Right renal cortex interstitium (tissue), 3 donors: Measurements from ENCODE around the gene CNTN2. TPM values are rescaled to one million over a fixed set of nuclear protein-coding genes. Genes with fewer than 3 reads are reported as not detected.

Source experiments
- DNase-seq, 3 donors: peaks; one replicate each; pipeline ENCODE4 v3.0.0-alpha.2; 2013; ENCODE audit warnings: low read depth in 3 of 3, low spot score in 2 of 3
- polyA plus RNA-seq, 3 donors: library from polyadenylated mRNA; unstranded; fragments of 120-200 nt; gene quantifications; one replicate each; pipeline ENCODE4 v1.2.1, GENCODE V29; 2013; ENCODE audit not compliant: insufficient read length in 3 of 3

Gene CNTN2, protein sequence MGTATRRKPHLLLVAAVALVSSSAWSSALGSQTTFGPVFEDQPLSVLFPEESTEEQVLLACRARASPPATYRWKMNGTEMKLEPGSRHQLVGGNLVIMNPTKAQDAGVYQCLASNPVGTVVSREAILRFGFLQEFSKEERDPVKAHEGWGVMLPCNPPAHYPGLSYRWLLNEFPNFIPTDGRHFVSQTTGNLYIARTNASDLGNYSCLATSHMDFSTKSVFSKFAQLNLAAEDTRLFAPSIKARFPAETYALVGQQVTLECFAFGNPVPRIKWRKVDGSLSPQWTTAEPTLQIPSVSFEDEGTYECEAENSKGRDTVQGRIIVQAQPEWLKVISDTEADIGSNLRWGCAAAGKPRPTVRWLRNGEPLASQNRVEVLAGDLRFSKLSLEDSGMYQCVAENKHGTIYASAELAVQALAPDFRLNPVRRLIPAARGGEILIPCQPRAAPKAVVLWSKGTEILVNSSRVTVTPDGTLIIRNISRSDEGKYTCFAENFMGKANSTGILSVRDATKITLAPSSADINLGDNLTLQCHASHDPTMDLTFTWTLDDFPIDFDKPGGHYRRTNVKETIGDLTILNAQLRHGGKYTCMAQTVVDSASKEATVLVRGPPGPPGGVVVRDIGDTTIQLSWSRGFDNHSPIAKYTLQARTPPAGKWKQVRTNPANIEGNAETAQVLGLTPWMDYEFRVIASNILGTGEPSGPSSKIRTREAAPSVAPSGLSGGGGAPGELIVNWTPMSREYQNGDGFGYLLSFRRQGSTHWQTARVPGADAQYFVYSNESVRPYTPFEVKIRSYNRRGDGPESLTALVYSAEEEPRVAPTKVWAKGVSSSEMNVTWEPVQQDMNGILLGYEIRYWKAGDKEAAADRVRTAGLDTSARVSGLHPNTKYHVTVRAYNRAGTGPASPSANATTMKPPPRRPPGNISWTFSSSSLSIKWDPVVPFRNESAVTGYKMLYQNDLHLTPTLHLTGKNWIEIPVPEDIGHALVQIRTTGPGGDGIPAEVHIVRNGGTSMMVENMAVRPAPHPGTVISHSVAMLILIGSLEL
- polyA plus RNA-seq = under 1 TPM; 0.39 to 0.69 (median 0.65) TPM

- DNase-seq = no peak
These were observed at the start of gene CNTN2 for GRCh38 chr1:205042911-205043806. Gene CNTN2 (plus strand): TSS chr1:205043212. CDS start chr1:205053186, 9,974 bp downstream.

DNA sequence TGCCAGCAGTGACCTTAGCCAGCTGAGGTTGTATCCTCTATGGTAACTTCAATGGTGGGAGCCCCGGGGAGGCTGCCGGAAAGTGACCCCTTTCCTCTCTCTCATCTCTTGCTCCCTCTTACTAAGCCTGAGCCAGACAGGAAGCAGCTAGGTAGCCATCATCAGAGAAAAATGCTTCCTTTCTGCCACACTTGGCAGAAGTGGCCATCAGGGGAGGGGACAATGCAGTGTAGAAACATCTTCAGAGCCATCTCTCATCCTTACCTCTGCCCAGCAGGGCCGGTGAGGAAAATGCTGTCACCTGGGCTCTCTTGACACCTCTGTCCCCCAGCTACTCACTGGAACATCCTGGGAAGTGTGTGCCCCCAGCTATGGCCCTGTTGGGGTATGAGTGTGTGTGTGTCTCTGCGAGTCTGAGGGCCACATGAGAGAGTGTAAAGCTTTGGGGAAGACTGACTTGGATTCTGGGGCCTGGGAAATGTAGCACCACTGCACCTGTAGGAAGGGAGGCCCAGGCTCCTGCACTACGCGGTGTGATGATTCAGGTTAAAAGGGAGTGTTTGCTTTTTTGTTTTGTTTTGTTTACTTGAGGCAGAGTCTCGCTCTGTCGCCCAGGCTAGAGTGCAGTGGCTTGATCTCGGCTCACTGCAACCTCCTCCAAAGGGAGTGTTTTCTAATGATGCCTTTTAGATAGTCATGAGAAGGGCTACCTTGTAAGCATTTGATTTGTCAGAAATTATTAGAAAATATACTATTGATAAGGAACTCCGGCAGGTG is 48.7 kb upstream of the CNTN2 start:
- no peak for DNase-seq

GRCh38 chr1:204996981-204997380 is 46.0 kb upstream of the CNTN2 start:
- DNase-seq = no peak

- DNase-seq = no peak
These were observed 45.2 kb upstream of the CNTN2 start for GRCh38 chr1:204997591-204998355.

DNA sequence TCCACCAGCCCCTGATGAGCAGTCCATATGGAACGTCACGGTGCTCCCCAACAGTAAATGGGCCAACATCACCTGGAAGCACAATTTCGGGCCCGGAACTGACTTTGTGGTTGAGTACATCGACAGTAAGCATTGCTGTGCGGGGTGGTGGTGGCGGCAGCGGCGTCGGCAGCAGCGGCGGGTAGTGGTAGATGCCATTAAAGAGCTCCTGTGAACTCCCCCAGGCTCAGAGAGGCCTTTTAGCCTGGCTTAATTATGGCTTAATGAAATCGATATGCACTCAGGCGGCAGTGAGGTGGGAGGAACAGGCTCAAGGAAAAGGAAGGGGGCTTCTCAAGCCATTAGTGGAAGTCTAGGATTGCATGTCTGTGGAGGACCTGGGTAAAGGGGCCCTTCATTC is 41.9 kb upstream of the CNTN2 start:
- no peak for DNase-seq

GRCh38 chr1:205002705-205003104 is 40.3 kb upstream of the CNTN2 start:
- DNase-seq = no peak

GRCh38 chr1:205003358-205004131 is 39.5 kb upstream of the CNTN2 start:
- no peak for DNase-seq

DNA sequence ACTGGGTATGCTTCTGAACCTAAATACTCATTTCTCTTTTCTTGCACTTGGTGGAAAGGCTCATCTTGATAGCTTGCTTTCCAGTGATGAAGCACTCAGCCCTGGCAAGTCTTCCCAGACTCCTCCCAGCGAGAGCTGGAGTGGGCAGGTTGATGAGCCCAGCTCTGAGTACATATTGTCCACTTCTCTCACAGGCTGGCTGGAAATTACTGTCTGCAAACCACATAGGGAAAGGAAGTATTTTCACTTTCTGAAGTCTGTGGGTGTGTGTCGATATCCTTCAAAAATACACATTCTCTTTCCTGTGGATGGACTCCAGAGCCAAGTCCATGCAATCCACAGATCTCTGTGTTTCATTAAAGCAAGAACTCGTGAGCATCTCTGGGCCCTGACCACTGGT is 38.7 kb upstream of the CNTN2 start:
- DNase-seq = no peak

DNA sequence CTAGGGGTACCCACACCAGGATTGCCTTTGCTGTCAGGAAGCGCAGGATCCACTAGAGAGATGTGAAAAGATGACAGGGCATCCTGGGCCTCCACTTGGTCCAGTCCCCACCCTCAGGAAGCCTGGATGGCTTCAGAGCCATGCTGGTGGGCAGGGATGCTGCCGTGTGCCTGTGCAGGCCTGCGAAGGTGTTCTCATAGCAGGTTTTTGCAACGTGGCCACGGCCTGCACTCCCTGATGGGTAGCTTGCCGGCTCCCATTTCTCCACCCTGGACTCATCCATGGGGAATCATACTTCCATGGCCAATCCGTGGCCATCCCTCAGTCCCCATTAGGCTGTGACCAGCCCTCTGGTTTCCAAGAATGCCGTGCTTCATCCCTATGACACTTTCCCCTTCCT is 34.1 kb upstream of the CNTN2 start:
- DNase-seq = no peak

DNA sequence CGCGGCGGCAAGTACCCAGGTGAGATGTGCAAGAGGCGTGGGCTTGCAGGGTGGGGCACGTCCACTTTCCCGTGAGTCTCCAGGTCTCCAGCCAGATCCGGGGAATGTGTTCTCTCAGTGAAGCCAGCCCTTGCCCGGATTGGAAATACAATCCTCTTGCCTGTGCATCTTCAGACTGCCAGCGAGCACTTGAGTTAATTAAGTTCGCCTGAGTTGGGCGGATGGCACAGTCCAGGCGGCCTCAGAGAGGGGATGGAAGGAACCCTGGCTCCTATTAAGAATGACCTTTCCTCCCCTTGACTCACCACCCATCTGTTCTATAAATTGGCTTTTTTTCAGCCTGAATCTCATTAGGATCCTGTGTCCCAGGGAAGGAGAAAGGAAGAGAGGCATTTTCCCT is 33.3 kb upstream of the CNTN2 start:
- DNase-seq = no peak

DNA sequence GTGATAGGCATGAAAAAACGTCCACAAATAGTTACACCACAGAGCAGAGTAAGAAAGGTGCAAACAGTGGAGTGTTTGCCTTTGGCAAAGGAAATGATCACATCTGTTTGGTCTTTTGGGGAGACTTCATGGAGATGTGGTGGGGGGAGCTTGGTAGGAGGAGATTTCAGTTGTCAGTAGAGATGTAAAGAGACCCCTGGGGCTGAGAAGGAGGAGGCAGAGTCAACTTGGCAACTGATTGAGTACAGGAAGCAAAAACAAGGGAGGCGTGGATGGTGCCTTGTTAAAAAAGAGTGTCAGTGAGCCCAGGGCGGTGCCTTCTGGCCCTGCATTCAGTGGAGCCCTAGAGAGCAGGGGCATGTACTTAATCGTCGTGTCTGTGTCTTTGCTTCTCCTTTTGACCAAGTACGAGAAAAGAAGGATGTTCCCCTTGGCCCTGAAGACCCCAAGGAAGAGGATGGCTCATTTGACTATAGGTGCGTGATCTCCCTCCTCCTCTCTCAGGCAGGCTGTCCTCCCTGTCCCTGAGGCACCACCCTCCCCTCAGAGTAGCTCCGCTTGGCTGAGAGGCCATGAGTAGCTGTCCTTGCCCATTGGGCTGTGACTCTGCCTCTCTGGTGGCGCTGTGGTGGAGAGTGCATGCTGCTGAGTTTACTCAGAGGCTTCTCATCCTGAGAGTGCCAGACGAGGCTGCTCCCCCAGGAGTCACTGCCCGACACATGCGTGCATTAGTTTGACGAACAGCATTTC is 30.4 kb upstream of the CNTN2 start:
- DNase-seq = no peak

DNA sequence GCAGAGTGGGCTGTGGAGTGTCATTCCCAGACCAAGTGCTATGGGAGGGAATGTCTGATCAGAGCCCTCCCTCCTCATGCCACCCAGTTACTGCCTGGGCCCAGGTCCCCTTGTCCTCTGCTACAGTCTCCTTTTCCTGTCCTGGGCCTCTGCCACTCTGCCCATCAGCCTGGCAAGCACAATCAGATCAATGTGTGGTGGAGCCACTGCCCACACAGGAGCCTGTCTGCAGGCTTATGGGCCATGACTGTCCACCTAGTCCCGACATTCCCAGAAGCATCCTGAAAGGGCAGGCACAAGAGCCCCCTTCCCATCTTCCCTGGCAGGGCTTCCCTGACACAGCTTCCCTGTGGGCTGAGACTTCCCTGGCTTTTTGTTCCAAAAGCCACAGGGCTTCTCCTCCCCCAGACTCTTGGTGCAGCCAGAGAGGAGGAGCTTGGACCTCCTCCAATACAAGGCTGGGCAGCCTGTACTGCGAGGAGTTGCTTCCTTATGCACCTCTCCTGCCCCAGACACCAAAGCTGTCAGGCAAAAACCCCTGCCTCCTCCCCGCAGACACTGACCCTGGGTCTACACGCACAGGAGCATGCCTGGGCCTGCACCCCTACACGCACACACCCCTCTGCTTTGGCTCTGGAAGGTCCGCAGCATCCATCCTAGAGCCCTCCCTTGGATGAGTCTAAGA is 29.2 kb upstream of the CNTN2 start:
- DNase-seq = no peak

DNA sequence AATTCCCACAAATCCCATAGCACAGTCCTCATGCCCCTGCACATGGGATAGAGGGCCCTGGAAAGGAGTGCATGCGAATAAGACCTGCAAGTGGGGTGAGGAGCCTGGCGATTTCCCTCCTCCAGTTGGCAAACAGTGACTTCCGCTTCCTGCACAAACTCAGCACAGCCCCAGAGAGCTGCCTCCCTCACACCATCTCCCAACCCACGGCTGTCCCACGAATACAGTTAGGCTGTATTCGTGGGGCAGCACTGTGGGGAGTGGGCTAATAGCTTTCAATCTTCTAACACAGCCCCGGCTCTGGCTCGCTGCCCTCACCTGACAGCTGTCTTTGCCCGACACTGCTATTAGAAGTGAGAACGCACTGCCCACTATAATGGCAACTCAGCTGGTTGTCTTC is 28.2 kb upstream of the CNTN2 start:
- no peak for DNase-seq

DNA sequence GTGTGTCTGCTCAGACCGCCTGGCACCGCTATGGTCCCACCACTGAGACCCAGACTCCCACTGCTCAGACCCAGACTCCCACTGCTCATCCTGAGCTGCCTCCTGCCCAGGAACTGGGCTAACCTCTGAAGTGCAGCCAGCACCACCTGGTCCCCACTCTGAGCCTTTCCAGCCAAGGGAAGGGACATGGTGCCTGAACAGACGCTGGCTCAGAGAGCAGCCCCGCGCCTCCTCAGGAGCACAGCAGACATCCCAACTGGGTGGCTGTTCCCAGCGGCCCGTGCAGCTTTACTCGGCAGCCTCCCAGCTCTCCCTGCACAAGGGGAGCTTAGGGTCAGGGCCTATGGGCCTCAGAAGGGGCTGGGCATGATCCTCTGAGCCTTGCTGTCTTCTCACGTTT is 27.8 kb upstream of the CNTN2 start:
- no peak for DNase-seq

GRCh38 chr1:205016075-205016474 is 26.9 kb upstream of the CNTN2 start:
- no peak for DNase-seq

- no peak for DNase-seq
These were observed 26.4 kb upstream of the CNTN2 start for GRCh38 chr1:205016584-205016983.

DNA sequence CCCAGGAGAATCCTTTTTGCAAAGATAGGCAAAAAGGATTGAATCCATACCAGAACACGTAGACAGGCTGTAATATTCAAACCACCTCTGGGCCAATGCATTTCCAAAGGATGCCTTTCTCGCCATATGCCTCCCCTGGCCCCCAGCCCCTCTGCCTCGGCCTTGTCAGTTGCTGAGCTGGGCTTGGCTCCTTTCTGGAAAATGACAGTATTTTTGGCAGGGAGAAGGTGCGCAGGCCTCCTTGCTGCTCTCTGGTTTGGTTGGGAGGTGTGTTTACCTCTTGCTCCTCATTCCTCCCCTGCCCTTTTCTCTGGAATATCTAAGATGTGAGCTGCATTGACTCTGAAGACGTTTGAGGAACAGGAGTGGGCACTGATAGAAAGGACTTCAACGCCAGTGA is 26.0 kb upstream of the CNTN2 start:
- DNase-seq = no peak
